PFSK-1 (cell line): ENCODE measurements around the gene PRR22.

Experiments used
- POLR2AphosphoS5 ChIP-seq: IDR thresholded peaks from 2 replicates; pipeline ENCODE4 v1.6.1; 2012; ENCODE audit warnings: low read depth, mild to moderate bottlenecking, control low read depth, low read length, moderate library complexity
- SIN3A ChIP-seq: IDR thresholded peaks from 2 replicates; pipeline ENCODE4 v1.6.1; 2012; ENCODE audit warnings: mild to moderate bottlenecking, low read length, moderate library complexity, borderline replicate concordance; ENCODE audit not compliant: insufficient read depth
- TAF1 ChIP-seq: IDR thresholded peaks from 2 replicates; pipeline ENCODE4 v1.6.1; 2012; ENCODE audit warnings: low read length, control low read depth, borderline replicate concordance; ENCODE audit not compliant: insufficient read depth
- TF ChIP-seq, protein P1 (sequence below), 2 experiments: IDR thresholded peaks; 2 replicates each; pipeline versions ENCODE4 v1.6.1 to v1.8.0; 2011 to 2012; ENCODE audit warnings: low read depth in 2 of 2, low read length in 2 of 2, control low read depth in 1 of 2, inconsistent platforms in 1 of 2, mild to moderate bottlenecking in 1 of 2, moderate library complexity in 1 of 2; ENCODE audit not compliant: insufficient read depth in 1 of 2

DNA sequence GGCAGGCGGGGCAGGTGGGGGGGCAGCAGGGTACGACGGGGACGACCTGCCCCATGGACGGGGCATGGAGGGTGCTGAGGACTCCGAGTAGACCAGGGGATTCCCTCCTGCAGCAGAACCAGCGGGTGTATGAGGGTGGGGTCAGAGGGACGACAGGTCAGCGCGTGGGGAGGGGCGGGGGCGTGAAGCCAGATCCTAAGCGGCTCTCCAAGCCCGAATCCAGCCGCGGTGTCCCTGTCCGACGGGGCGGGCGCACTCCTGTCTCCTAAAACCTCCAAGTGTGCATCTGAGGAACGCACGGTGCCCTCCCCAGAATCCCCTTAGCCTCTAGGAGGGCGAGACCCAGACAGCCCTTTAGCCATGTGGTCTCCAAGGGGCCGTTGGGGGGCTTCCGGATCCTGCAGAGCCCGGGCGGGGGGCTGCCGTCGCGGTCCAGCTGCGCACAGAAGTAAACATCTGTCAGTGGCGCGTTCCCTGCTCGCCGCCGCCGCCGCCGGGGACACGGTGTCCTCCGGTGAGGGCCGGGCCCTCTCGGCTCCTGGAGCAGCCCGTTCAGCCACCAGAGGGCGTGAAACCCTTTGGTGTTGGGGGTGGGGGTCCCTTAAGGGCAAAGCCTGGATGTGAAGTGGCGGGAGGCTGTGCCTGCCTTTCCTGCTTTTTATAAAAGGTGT is 21.1 kb upstream of the PRR22 start:
- TF ChIP-seq SIN3A (no peak), POLR2AphosphoS5 (no peak), TAF1 (no peak)
- TF ChIP-seq, protein P1, sequence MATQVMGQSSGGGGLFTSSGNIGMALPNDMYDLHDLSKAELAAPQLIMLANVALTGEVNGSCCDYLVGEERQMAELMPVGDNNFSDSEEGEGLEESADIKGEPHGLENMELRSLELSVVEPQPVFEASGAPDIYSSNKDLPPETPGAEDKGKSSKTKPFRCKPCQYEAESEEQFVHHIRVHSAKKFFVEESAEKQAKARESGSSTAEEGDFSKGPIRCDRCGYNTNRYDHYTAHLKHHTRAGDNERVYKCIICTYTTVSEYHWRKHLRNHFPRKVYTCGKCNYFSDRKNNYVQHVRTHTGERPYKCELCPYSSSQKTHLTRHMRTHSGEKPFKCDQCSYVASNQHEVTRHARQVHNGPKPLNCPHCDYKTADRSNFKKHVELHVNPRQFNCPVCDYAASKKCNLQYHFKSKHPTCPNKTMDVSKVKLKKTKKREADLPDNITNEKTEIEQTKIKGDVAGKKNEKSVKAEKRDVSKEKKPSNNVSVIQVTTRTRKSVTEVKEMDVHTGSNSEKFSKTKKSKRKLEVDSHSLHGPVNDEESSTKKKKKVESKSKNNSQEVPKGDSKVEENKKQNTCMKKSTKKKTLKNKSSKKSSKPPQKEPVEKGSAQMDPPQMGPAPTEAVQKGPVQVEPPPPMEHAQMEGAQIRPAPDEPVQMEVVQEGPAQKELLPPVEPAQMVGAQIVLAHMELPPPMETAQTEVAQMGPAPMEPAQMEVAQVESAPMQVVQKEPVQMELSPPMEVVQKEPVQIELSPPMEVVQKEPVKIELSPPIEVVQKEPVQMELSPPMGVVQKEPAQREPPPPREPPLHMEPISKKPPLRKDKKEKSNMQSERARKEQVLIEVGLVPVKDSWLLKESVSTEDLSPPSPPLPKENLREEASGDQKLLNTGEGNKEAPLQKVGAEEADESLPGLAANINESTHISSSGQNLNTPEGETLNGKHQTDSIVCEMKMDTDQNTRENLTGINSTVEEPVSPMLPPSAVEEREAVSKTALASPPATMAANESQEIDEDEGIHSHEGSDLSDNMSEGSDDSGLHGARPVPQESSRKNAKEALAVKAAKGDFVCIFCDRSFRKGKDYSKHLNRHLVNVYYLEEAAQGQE (IDR thresholded peaks at IDR 0.05; ENCODE audit: insufficient read depth in 1 of 2, low read depth in 2 of 2, low read length in 2 of 2), result no peak
